ENCODE data around the gene SPOCK1.
"Not testable (repeated sequence)": the region's sequence is repeated elsewhere in the genome, so short reads cannot be mapped to it uniquely, and the experiment has no call there.

SPOCK1 gene

DNA sequence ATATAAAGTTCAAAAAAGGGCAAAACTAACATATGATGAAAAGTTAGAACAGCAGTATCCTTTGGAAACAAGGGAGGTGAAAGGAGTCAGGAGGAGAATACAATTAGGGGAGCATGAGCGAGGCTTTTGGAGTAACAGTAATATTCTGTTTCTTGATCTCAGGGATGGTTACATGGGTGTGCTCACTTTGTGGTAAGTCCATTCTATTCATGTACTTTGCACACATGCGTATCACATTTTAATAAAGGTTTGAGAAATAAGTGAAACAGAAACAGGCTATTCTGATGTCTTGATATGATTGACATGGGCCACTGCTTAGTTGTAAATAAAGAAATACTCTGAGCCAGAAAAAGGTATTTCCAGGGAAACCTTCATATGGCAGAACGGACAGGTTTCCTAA, 208.8 kb downstream of the SPOCK1 start:
- DNase-seq: no peak

DNA sequence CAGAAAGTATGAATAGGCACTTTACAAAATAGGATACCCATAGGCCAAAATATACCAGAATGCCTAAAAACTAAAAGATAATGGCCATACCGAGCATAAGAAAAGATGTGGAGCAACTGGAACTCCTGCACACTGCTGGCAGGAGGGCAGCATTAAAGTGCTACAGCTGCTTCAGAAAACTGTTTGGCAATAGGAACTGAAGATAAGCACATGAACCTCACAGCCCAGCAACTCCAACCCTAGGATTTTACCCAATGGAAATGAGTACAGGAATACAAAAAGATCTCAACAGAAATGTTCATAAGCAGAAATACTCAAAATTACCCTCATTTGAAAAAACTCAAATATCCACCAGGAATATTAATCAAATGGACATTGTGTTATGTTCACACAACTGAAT, 209.3 kb downstream of the SPOCK1 start:
- DNase-seq: no peak

DNA sequence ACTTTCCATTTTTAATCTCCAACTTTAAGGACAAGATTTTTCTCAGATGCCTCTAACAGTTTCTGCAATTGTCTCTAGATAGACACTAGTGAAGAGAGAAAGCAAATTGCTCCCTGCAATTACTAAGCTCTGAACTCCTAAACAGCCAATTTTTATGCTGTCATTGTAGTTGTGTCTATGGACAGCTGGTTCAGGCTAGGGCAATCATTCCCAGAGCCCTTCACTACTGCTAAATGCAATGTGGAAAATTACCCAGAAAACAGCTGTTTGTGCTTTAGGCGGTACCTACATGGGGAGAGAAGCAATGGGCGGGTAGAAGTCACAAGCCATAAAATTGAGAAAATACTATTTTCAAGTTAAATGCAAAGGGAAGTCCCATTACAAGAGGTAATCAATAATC, 211.6 kb downstream of the SPOCK1 start:
- no peak for DNase-seq

DNA sequence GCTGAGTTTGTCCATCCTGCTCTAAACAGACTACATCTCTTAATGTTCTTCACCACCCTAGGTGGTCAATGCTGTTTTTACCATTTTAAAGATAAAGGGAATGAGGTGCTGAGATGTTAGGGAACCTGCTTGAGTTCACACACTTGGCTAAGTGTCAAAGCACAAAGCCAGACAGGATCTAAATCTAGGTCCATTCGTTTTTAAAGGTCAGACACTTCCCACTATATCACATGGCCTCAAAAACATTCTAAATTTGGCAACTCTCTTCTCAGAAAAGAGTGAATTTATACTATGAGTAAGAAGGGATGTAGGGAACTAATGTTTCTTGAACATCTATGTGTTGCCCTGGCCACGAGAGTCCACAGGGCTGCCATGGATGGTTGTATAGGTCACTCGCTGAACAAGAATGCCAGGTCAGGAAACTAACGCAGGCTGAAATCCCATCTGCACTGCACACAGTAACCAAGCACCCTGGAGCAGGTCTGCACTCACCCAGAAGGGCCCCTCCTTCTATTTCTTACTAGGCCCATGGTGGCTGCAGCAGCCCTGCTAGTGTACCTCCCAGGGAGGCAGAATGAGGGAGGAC, 213.0 kb downstream of the SPOCK1 start:
- DNase-seq: no peak

DNA sequence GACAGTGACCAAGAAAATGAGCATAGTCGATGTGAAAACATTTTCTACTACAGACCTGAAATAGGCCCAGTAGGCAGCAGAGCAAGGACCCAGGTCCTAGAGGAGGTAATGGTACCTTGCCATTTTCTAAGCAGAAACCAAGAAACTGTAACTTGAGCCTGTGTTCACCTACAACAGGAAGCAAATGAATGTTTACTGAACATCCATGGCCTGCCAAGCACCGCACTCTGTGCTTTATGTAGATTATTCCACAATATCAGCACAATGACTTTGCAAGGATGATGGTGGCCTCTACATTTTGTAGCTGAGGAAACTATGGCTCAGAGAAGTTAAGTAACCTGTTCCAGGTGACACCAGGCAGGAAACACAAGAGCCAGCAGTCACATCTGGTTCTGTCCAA, 215.3 kb downstream of the SPOCK1 start:
- DNase-seq: peak; percentile 24

DNA sequence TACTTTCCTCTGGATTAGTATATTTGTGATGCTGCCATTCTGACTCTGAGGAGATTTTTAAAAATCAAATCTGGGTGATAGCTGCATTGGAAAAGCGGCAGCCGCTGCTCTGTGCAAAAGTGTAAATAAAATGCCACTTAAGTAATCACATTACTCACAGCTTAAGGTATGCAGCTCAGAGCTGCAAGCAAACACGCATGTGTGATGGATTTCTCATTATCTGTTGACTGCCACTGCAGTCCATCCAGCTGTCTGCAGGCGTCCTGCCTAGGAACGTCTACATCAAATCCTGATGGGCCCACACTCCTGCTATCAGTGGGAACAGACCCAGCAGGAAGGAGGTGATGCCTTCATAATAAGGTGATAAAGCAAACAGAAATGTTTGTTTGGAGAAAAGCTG, 216.9 kb downstream of the SPOCK1 start:
- peak; percentile 76 for DNase-seq

DNA sequence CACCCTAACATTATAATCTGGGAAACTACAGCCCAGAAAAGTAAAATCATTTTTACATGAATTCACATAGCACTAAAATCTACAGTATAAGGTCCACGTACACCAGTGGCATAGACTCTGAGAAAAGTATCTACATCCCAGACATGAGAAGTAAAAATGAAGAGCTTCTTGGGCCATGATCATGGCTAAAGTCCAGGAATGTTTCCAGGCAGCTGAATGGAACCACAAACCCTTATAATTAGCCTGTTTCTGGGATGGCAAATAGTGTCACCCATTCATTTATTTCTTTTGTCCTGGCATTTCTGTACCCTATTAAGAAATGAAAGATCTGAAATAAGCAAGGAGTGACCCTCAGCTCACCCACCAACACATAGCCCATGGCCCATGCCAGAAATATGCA, 217.9 kb downstream of the SPOCK1 start:
- DNase-seq: no peak

DNA sequence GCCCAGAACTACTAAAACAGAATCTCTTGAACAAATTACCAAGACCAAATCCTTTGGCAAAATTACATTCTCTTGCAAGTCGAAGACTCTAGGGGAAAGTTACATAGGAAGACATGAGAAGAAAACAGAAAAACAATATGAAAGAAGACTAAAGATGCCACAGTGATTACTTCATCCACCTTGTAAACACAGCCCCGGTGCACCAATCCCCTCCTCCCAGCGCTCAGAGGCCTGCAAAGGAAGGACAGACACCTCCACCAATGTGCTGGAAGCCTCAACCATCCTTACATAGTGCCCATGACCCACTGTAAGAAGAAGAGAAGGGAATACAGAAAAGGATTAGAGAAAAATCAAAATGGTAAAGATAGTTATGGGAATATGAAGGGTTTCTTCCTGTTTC, 218.5 kb downstream of the SPOCK1 start:
- no peak for DNase-seq

DNA sequence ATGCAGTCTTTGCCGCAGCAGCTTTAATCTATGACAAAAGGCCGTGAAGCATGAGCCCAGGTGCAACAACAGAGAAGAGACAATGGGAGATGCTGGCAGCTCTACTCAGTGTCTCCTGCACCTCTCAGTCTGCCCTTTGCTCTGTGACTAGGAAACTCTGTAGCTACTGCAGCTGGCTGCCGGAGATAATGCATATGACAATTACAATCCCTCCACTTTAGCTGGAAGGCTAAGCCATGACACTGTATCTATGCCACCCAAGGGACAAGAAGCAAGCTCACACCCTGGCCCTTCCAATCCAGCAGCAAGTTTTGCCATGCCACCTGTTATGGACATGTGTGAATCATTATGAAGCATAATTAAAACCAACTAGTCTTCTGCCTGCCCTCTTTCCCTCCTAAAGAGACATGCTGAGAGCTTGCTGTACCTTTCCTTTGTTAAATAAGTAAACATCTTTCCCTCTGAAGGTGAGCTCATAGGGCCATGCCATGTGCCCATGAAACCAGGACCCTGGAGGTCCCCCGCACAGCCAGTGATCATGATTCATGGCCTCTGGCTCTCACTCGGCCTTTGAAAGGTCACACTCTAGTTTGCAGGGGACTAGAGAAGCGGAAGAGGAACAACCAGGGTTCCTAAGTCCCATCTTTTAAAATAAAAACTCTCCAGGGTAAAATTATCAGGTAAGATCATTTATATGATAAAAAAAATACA, 219.4 kb downstream of the SPOCK1 start:
- peak; percentile 57 for DNase-seq

DNA sequence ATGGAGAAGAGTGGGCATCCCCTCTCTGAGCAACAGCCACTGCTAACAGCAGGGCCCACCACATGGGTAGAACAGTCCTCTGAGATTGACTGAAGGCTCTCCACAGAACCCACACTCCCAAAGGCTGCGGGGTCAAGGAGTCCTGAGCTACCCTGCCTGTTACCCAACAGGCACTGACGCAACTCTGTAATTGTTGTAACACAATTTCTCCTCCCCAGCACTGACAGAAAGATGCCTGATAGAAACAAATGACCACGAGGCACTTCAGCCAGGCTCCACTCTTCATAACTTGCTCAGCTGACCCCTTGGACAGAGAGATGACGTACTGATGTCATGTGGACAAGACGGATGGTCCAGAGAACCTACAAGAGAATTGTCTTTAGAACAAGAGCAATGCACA, 220.7 kb downstream of the SPOCK1 start:
- DNase-seq: no peak

DNA sequence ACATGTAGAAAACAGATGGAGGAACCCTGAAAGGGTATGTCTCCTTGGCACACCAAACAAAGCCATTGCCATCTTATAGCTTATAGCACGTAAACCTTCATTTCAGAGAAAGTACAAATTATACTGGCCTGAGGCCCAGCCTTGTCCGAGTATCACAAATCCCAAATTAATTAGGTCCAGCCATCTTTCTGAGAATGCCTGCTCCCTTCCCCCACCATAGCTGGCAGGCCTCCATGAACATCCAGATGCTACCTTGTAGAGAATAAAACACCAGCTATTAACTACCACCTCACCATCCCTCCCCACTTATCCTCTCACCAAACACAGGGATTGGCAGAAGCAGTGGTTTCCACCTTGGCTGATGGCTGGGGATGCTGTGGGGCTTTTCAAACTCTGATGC, 224.0 kb downstream of the SPOCK1 start:
- no peak for DNase-seq

DNA sequence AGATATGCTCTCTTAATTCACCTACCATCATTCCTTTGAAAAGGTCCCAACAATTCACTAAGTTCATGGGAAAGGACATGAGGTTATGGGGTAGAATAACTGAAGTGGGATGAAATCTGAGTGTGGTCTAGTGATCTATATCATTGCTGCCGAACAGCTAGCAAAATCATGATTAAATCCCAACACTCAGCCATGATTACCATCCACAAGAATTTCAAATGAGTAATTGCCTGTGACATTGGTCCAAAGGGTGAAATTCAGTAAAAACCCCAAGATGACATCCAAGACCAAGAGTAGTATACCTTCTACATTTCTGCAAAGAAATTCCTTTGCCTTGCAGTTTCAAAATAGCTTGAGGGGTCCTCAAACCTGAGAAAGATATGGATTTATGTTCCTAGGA, 225.6 kb downstream of the SPOCK1 start:
- DNase-seq: no peak

DNA sequence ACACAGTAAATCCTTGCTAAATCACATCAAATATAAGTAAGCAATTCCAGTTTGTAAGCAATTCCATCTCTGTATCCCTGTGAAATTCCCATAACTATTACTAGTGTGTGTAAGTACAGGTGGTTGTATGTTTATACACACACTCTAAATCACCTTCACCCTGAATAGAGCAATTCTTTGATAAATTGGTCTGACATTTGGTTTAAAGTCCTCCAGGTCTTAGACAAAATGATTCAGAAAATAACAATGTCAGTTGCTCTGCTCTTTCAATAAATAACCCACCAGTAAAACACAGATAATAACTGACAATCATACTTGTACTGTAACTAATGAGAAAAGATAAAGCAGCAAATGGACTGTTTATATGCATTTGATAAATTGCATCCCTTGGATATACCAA, 226.3 kb downstream of the SPOCK1 start:
- DNase-seq: no peak

DNA sequence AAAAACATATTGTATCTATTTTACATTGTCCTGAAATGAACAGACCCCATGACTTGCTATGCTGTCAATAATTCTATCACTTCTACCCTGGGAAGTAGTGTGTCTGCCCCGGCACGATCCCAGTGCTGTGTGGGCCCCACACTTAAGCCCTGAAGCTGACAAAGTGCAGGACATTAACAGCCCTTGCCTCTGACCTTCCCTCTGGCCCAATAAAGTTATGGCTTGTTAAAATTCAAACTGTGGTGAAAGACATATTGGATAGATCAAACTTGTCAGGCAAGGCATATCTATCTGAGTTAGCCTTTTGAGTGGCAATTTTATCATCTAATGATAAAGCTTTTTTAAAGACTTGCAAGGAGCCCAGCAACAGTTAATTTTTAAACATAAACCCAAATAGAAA, 229.2 kb downstream of the SPOCK1 start:
- DNase-seq: no peak

DNA sequence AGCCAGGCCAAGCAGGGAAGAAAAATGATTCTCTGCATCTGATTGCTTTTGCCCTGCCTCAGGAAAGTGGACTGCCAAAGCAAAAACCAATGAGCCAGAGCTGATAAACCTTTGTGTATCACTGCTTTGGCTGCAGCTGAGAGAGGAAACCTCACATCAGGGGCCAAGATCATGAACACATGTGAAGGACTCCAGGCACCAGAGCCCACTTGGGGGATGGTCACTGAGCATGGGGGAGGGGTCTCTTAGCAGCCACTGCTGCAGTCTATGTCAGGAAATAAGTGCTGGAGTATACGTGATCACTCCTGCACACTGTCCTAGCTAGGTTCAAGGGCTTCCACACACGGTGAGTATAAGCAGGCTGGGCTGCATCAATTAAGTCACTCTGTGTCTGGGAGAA, 229.9 kb downstream of the SPOCK1 start:
- no peak for DNase-seq

DNA sequence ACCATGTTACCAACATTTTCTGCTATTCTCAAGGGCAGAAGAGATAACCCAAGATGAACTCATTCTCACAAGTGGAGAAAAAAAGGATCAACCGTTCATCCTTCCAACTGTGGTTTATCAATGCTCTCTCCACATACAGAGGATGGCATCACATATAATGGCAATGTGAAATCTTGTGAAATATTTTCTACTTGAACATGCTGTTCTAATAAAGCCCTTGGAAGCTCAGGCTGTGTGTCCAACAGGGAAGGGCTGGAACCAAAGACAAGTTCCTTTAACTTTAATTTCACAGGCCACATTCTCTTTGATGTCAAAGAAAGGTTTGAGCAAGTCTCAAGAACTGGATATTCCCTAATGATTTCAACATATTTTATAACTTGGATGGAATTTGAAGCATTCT, 230.5 kb downstream of the SPOCK1 start:
- no peak for DNase-seq

DNA sequence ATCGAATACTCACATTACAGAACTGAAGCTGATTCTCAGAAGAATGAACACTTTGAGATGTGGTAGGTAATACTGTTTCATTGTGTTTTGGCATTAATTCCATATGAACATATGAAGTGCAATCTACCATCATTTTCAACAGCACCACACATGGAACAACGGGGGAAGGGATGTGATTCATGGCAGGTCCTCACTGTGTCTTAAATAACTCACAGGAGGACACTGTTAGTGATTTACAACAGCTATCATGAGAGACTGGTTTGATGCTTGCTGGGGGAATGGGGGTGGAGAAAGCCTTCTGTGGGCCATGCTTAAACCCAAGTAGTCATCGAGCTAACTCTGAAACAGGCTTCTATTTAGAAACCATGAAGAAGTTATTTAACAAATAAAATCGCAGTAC, 232.9 kb downstream of the SPOCK1 start:
- DNase-seq: no peak

DNA sequence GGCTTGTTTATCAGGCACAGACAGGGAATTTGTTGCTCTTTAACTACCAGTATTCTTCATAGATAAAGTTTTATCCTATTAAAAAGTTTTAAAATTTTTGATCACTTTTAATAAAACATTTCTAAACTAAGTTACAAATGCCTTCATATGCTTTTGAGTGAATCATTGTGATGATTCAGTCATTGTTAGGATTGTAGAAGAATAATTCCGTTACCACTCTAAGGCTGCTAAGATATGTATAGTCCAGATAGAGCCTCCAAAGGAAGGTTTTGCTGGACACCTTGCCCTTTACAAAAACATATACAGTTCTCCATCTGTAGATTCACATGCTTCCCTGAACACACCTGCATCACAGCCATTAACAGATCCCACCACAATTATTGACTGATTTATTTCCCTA, 233.7 kb downstream of the SPOCK1 start:
- no peak for DNase-seq

DNA sequence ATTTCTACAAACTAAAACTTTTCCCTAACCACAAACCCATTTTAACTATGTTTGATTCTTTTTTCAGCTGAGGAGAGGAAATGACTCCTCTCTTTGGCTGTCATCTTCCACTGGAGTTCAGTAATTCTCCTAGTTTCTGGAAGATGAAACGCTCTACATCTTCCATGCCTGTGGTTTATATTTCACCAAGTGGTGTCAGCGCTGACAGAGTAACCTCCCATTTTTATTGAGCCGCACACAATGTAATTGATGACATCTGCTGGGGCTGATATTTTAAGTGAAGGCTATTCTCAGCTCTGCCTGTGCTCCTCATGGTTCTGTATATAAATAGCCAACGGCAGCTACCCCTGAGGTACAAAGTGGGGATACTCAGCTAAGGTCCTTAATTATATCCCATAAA, 234.6 kb downstream of the SPOCK1 start:
- no peak for DNase-seq

DNA sequence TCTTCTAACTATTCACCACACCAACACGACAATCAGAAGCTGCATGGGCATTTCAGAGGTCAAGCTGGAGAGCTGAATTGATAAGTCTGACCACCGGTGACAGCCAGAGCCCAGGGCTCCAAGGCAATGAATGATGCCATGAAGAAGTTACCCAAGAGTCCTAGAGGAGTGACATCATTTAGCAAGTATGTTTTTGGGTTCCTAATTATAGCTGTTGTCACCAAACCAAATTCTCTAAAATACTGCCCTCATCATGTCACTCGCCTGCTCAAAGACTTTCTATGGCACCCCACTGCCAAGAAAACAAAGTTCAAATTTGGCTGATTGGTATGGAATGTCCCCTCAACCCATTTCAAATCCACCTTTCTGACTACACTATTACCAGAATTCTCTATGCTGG, 235.1 kb downstream of the SPOCK1 start:
- no peak for DNase-seq

DNA sequence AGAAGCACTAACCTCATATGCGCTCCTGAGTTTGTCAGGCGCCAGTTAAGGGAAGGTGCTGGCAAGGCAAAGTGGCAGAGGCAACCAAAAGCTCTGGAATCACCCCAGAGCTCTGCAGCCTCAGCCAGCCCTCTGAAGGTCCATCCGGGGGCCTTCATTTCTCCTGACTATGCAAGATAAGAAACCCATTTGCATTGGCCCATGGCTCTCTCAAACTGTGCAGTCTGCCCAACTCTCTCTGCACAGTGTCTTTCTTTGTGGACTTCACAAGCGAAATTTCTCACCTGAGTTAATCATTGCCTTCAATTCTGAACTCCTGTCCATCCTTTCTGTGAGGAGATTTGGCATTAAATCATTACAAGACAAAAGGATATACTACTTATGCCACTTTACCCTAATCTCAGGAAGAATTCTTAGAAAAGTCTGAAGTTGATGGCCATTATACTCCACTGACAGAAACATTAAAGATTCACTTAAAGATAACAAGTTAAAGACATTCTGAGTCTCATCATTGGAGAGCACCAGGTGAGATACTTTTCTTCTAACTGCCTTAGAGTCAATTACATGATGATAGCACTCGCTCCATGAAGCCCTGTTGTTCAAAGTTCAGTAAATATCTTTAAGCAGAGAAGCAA, 235.6 kb downstream of the SPOCK1 start:
- DNase-seq: no peak

DNA sequence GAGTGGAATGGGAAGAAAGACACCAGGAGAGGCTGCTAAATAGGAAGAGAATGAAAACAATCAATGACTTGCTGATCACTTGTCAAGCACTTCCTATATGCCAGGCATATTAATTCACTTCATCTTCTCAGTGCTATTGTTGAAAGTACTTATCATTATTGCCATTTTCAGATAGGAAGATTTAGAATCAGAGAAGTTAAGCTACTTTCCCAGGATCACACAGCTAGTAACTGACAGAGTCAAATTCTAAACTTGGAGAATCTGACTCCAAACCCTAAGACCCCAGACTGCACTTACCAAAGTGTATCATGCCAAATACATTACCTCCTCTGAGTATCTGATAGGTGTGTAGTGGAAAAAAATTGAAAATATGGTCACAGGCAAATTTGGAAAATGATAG, 236.3 kb downstream of the SPOCK1 start:
- no peak for DNase-seq

DNA sequence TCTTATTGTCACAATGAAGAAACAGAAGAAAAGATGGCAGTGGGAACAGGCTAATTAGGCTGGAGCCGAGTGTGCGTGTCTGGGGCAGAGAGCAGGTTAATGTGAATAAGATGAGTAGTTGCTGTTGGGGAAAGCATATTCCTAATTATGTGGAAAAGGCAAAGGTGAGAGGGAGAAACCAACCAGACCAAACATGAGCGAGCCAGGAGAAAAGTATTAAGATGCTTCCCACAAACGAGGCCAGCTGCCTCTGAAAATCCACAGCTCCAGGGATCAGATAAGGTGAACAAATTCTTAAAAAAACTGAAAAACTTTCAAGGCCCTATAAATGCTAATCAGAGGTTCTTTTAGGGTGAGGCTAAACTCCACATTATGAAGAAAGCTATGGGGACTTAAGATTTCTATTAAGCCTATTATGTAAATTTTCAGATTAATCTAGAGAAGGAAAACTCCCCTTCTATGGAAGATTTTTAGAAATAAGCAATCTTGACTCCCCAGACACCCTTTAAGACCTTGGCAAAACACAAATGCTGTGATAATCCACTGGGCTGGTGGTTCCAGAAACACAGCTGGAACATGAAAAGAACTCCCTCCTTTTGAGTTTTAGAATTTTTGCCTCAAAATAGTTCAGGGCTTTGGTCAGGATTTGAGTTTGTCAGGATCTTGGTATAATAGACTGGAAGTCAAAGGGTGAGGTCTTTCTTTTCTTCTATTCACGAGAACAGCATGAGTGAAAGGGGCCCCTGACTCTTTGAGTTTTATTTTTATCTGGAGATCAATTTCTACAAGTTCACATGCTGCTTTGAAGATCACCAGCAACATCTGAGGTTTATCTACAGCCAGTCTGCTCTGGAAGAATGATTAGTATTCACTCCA, 238.1 kb downstream of the SPOCK1 start:
- no peak for DNase-seq

DNA sequence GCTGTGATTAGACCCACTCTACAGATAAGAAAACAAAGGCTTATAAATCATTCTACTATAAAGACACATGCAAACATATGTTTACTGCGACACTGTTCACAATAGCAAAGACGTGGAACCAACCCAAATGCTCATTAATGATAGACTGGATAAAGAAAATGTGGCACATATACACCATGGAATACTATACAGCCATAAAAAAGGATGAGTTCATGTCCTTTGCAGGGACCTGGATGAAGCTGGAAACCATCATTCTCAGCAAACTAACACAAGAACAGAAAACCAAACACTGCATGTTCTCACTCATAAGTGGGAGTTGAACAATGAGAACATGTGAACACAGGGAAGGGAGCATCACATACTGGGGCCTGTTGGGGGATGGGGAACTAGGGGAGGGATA, 240.0 kb downstream of the SPOCK1 start:
- not testable (repeated sequence) for DNase-seq
